Panc1 (cell line): ENCODE data around the gene LRRC74B.

Experiments
- CTCF ChIP-seq: fragments of 450-650 bp; IDR thresholded peaks from 2 replicates; pipeline ENCODE4 v1.5.1; 2017; ENCODE audit warnings: mild to moderate bottlenecking
- POLR2AphosphoS5 ChIP-seq: IDR thresholded peaks from 2 replicates; pipeline ENCODE4 v1.6.1; 2012; ENCODE audit warnings: mild to moderate bottlenecking, low read depth, low read length, moderate library complexity
- REST ChIP-seq, 2 experiments: IDR thresholded peaks; 2 replicates each; pipeline ENCODE4 v1.6.1; 2011 to 2012; ENCODE audit warnings: low read depth in 2 of 2, control low read depth in 1 of 2, low read length in 1 of 2, mild to moderate bottlenecking in 1 of 2, moderate library complexity in 1 of 2; ENCODE audit not compliant: insufficient read depth in 1 of 2
- SIN3A ChIP-seq: IDR thresholded peaks from 2 replicates; pipeline ENCODE4 v1.6.1; 2012; ENCODE audit warnings: low read depth, mild to moderate bottlenecking, low read length, moderate library complexity, borderline replicate concordance; ENCODE audit not compliant: insufficient read depth
- TCF7L2 ChIP-seq: IDR thresholded peaks from 2 replicates; pipeline ENCODE4 v1.6.1; 2011; ENCODE audit warnings: mild to moderate bottlenecking, low read depth, low read length, inconsistent platforms

GRCh38 chr22:21025266-21025665 is 20.5 kb upstream of the LRRC74B start:
- TF ChIP-seq CTCF, result no peak
- TF ChIP-seq TCF7L2, result no peak
- TF ChIP-seq POLR2AphosphoS5, result no peak
- TF ChIP-seq SIN3A, result no peak
- TF ChIP-seq REST (IDR thresholded peaks at IDR 0.05; ENCODE audit: insufficient read depth in 1 of 2, low read depth in 2 of 2, low read length in 1 of 2), result no peak
